Measurements from ENCODE around the gene ZNF557. TPM values are rescaled to one million over a fixed set of nuclear protein-coding genes. Genes with fewer than 3 reads are reported as not detected.

The ZNF557 gene
- total RNA-seq, 1 donor from 2014 or later, result 12.9 TPM

DNA sequence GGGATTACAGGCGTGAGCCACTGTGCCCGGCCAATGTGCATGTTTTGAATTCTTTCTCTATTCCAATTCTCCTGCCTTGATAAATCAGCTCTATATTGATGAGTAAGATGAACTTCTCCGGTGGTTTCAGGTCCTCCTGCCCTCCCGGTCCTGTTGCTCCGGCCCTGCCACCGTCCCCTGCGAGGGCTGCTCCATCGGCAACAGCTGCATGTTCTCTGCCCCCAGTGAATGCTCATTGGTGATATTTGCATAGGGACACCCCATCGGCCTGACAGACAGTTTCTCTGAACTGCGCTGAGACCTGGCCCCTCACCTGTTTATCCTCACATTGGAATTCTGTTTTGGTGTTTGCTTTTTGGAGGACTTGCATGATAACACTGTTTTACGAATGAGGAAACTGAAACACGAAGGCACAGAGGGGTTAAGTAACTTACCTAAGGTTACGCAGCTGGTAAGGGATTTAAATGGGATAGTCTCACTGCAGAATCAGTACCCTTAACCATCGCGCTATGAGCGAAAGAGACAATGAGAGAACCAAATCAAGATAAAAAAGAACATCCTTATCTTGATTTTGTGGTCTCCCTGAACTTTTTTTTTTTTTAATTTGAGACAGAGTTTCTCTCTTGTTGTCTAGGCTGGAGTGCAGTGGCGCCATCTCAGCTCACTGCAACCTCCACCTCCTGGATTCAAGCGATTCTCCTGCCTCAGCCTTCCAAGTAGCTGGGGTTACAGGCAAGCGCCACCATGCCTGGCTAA, 32.2 kb downstream of the ZNF557 start:
- Mint-ChIP-seq H3K4me1 (peaks cover 8% of the 10 kb centered on the region), H3K27me3 (ENCODE audit: insufficient read depth, low read depth) (peaks cover 9% of the 10 kb centered on the region), H3K36me3 (peaks cover 11% of the 10 kb centered on the region), H3K9me3 (peaks cover 14% of the 10 kb centered on the region), H3K4me3 (peak overlapping the region; percentile 61), H3K27ac (no peak overlapping the region)
- H4K20me1 ChIP-seq (ENCODE audit: low read depth), result no peaks in the 10 kb centered on the region
- no peak overlapping the region for H3K27ac ChIP-seq
- no peak overlapping the region for H3K9ac ChIP-seq
- no peak overlapping the region for H3K4me2 ChIP-seq
- TF ChIP-seq EZH2phosphoT487 (IDR thresholded peaks at IDR 0.05), result no peak
- TF ChIP-seq EZH2 (IDR thresholded peaks at IDR 0.05), result no peak
- TF ChIP-seq, protein P1, sequence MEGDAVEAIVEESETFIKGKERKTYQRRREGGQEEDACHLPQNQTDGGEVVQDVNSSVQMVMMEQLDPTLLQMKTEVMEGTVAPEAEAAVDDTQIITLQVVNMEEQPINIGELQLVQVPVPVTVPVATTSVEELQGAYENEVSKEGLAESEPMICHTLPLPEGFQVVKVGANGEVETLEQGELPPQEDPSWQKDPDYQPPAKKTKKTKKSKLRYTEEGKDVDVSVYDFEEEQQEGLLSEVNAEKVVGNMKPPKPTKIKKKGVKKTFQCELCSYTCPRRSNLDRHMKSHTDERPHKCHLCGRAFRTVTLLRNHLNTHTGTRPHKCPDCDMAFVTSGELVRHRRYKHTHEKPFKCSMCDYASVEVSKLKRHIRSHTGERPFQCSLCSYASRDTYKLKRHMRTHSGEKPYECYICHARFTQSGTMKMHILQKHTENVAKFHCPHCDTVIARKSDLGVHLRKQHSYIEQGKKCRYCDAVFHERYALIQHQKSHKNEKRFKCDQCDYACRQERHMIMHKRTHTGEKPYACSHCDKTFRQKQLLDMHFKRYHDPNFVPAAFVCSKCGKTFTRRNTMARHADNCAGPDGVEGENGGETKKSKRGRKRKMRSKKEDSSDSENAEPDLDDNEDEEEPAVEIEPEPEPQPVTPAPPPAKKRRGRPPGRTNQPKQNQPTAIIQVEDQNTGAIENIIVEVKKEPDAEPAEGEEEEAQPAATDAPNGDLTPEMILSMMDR (IDR thresholded peaks at IDR 0.05), result no peak
- H3K4me1 ChIP-seq, result no peaks in the 10 kb centered on the region
- H3K9me3 ChIP-seq (ENCODE audit: low read depth), result no peaks in the 10 kb centered on the region
- no peaks in the 10 kb centered on the region for H3K27me3 ChIP-seq
- peaks cover 21% of the 10 kb centered on the region for H3F3A ChIP-seq (ENCODE audit: low read depth)
- H2AFZ ChIP-seq (replicated peaks), result no peak overlapping the region
- no peaks in the 10 kb centered on the region for H3K36me3 ChIP-seq
- no peak overlapping the region for H3K4me3 ChIP-seq
- H3K79me2 ChIP-seq (ENCODE audit: low read depth), result no peaks in the 10 kb centered on the region
- no peak for DNase-seq (ENCODE audit: low spot score)

DNA sequence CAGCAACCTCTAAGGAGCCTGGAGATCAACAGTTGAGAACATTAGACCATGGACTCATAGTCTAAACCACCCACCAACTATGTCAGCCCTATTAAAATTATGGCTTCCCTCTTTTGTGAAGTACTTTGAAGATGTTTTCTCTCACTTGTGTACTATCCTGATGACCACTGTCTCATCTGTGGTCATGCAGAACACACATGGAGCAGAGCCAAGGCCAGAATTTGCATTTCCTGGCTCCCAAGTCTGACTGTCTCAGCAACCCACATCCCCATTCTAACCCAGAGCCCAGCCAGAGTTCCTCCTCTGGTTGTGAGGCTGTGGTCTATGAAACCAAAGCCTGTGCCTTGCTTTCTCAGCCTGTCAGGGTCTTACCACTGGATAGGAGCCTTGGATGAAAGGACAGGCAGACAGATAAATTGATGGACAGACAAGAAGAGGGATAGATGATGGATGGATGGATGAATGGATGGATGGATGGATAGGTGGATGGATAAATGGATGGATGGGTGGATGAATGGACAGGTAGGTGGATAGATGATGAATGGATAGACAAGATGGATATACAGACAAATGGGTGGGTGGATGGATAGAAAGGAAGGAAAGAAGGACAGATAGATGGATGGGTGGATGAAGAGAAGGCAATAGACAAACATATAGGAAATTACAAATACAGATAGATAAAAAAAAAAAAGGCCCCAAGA, 35.4 kb downstream of the ZNF557 start:
- no peak overlapping the region for H3K4me3 ChIP-seq
- H3F3A ChIP-seq (ENCODE audit: low read depth), result peaks cover 11% of the 10 kb centered on the region
- Mint-ChIP-seq H3K9me3 (no peaks in the 10 kb centered on the region), H3K27ac (no peak overlapping the region), H3K27me3 (ENCODE audit: insufficient read depth, low read depth) (no peaks in the 10 kb centered on the region), H3K4me1 (peaks cover 5% of the 10 kb centered on the region), H3K4me3 (no peak overlapping the region), H3K36me3 (no peaks in the 10 kb centered on the region)
- no peaks in the 10 kb centered on the region for H3K79me2 ChIP-seq (ENCODE audit: low read depth)
- no peak for TF ChIP-seq EZH2 (IDR thresholded peaks at IDR 0.05)
- H3K36me3 ChIP-seq, result no peaks in the 10 kb centered on the region
- no peak overlapping the region for H2AFZ ChIP-seq (replicated peaks)
- H3K4me1 ChIP-seq, result no peaks in the 10 kb centered on the region
- DNase-seq (ENCODE audit: low spot score), result no peak
- H4K20me1 ChIP-seq (ENCODE audit: low read depth), result no peaks in the 10 kb centered on the region
- H3K9me3 ChIP-seq (ENCODE audit: low read depth), result no peaks in the 10 kb centered on the region
- no peak overlapping the region for H3K27ac ChIP-seq
- no peak overlapping the region for H3K9ac ChIP-seq
- no peak overlapping the region for H3K4me2 ChIP-seq
- H3K27me3 ChIP-seq, result no peaks in the 10 kb centered on the region

DNA sequence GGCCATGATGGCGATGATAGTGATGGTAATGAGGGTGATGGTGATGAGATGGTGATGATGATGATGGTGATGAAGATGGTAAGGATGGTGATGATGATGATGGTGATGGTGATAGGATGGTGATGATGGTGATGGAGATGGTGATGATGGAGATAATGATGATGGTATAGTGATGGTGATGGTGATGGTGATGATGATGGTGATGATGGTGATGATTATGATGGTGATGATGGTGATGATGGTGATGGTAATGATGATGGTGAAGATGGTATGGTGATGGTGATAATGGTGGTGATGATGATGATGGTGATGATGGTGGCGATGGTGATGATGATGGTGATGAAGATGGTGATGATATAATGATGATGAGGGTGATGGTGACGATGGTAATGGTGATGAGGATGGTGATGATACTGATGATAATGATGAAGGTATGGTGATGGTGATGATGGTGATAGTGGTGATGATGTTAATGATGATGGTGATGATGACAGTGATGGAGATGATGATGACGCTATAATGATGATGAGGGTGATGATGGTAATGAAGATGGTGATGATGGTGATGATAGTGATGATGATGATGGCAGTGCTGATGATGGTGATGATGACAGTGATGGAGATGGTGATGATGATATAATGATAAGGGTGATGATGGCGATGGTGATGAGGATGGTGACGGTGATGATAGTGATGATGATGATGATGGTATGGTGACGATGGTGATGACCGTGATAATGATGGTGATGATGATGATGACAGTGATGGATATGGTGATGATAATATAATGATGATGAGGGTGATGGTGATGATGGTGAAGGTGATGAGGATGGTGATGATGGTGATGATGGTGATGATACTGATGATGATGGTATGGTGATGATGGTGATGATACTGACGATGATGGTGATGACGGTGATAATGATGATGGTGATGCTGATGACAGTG, 37.5 kb downstream of the ZNF557 start:
- peaks cover 2% of the 10 kb centered on the region for H3K4me1 Mint-ChIP-seq
- H3K4me3 Mint-ChIP-seq, result no peak overlapping the region

More for the DNA sequence above, 37.5 kb downstream of the ZNF557 start:
- no peaks in the 10 kb centered on the region for H3K9me3 ChIP-seq (ENCODE audit: low read depth)
- H3K4me2 ChIP-seq, result no peak overlapping the region
- Mint-ChIP-seq H3K27me3 (ENCODE audit: insufficient read depth, low read depth) (no peaks in the 10 kb centered on the region), H3K9me3 (no peaks in the 10 kb centered on the region), H3K27ac (no peak overlapping the region), H3K36me3 (no peaks in the 10 kb centered on the region)
- no peaks in the 10 kb centered on the region for H3K79me2 ChIP-seq (ENCODE audit: low read depth)
- no peak for DNase-seq (ENCODE audit: low spot score)
- H4K20me1 ChIP-seq (ENCODE audit: low read depth), result no peaks in the 10 kb centered on the region
- H3K36me3 ChIP-seq, result no peaks in the 10 kb centered on the region
- no peak overlapping the region for H3K9ac ChIP-seq
- TF ChIP-seq, protein P1 (IDR thresholded peaks at IDR 0.05), result no peak
- TF ChIP-seq EZH2phosphoT487 (IDR thresholded peaks at IDR 0.05) (no peak), EZH2 (IDR thresholded peaks at IDR 0.05) (no peak)
- no peak overlapping the region for H3K27ac ChIP-seq
- no peaks in the 10 kb centered on the region for H3K27me3 ChIP-seq
- H3K4me1 ChIP-seq, result no peaks in the 10 kb centered on the region
- H3K4me3 ChIP-seq, result no peak overlapping the region
- peaks cover 13% of the 10 kb centered on the region for H3F3A ChIP-seq (ENCODE audit: low read depth)
- no peak overlapping the region for H2AFZ ChIP-seq (replicated peaks)

All from neural progenitor cell (in vitro differentiated cells).